NCI-H1105 (cell line): Measurements from ENCODE around the gene PAPPA.

Source experiments
- DNase-seq: peaks from one replicate; lab custom pipeline; 2025; lab: John Stamatoyannopoulos, UW

Gene PAPPA, protein sequence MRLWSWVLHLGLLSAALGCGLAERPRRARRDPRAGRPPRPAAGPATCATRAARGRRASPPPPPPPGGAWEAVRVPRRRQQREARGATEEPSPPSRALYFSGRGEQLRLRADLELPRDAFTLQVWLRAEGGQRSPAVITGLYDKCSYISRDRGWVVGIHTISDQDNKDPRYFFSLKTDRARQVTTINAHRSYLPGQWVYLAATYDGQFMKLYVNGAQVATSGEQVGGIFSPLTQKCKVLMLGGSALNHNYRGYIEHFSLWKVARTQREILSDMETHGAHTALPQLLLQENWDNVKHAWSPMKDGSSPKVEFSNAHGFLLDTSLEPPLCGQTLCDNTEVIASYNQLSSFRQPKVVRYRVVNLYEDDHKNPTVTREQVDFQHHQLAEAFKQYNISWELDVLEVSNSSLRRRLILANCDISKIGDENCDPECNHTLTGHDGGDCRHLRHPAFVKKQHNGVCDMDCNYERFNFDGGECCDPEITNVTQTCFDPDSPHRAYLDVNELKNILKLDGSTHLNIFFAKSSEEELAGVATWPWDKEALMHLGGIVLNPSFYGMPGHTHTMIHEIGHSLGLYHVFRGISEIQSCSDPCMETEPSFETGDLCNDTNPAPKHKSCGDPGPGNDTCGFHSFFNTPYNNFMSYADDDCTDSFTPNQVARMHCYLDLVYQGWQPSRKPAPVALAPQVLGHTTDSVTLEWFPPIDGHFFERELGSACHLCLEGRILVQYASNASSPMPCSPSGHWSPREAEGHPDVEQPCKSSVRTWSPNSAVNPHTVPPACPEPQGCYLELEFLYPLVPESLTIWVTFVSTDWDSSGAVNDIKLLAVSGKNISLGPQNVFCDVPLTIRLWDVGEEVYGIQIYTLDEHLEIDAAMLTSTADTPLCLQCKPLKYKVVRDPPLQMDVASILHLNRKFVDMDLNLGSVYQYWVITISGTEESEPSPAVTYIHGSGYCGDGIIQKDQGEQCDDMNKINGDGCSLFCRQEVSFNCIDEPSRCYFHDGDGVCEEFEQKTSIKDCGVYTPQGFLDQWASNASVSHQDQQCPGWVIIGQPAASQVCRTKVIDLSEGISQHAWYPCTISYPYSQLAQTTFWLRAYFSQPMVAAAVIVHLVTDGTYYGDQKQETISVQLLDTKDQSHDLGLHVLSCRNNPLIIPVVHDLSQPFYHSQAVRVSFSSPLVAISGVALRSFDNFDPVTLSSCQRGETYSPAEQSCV (N-terminal part only)

DNA sequence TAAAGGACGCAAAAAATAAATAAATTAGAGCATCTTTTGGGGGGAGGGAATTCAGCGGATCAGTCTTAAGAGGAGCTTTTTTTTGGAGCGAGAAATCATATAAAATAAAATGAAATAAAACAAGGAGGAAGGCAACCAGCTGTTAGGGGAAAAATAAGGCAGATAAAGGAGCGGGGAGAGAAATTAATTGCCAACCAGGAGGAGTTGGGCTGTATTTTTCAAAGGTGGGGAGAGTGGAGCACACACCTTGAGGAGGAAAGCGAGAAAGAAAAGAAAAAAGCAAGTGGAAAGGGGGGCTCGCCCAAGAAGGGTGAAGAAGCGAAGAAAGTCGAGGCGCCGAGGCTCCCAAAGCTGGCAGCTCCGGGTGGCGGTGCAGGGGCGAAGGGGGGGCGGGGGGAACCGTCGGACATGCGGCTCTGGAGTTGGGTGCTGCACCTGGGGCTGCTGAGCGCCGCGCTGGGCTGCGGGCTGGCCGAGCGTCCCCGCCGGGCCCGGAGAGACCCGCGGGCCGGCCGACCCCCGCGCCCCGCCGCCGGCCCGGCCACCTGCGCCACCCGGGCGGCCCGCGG, at the start of gene PAPPA:
TSS of gene PAPPA (plus strand) at position 27 of the 569 bp plus-strand sequence. CDS start at position 409, 382 bp downstream.
- DNase-seq, result no peak

DNA sequence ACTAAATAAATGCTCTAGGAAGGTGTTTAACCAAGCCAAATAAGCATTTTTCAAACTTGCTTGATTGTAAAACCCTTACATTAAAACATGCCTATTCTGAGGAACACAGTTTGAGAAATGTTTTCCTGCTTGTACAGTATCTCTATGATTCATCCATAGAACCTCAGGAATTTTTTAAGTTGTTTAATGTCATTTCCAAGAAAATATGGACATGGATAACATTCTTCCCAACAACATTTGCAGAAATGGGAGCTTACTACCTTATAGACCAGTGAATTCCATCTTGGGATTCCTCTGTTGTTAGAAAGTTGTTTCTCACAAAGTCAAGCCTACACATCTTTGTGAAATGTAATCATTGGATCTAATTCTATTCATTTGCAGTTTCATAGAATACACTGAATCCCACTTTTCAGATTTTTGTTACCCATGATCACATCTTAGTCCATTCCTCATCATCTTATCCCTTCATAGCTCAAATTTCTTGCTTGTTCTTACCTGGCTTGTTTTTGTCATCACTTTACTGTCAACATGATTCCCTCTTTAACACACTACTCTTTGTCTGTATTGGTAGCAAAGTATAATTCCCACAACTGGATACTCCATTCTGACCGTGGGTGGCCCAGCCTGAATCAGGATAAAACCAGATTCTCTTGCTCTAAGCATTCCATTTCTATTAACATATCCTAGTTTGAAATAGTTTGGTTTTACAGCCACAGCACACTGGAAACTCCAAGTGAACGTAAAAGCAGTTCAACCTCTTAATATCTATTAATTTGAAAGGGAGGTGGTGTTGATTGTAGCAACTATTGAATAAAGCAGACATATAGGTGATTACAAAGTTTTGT, 49.4 kb upstream of the PAPPA start:
- DNase-seq, result no peak

DNA sequence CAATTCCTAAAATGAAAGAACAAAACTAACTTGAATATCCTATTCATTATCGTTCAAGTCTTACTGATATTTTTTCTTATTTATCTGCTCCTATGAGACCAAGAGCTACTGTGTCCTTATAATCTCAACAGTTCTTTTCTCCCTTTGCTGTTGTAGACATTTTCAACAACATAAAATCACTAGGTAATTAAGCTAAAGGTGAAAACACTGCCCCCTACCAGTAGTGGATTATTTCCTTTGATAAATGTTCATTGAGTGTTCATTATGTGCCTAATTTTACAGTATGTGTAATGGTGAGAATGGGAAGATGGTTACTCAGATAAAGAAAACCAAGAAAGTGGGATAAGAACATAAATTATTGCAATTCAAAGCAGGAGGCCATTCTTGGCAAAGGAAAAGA, 41.4 kb upstream of the PAPPA start:
- no peak for DNase-seq

DNA sequence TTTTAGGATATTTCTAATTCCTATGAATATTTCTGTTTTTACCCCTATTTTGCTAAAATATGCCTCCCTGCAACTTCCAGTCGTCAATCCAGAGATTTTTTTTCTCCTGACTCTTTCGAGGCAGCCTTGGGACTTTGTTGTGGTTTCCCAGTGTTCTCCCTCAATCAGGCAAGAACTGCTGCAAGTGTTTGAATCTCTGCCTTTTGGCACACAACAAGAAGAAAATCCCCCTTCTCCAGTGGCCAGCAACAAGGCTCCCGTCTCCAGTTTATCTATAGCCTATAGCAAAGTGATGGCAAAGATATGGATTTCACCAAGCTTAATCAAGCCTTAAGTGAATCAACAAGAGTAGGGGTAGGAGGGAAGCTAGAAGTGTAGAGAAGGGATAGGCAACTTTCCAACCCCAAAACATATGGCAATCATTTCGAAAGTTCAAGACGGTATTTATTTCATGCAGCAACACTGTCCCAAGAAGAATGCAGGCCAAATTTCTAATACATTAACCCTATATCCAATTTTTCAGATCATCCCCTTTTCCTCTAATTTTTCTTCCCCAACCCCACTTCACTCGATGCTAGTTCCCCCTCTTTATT, 37.7 kb upstream of the PAPPA start:
- DNase-seq, result no peak

DNA sequence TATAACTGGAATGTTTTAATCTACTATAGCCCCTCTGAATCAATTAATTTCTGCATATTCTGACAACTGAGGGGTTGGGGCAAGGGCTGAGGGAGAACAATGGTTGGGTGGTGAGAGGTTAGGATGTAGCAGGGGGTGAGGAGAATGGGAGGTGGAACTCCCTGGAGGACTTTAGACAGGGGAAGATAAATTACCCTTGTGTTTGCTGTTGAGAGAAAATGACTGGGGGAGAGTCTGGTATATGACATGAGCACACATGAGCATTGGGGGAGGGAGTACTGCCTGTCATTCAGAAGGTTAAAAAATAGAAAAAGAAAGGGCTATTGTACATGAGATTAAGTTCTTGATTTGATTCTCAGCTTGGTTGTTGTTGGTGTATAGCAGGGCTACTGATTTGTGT, 37.2 kb upstream of the PAPPA start:
- DNase-seq, result no peak

DNA sequence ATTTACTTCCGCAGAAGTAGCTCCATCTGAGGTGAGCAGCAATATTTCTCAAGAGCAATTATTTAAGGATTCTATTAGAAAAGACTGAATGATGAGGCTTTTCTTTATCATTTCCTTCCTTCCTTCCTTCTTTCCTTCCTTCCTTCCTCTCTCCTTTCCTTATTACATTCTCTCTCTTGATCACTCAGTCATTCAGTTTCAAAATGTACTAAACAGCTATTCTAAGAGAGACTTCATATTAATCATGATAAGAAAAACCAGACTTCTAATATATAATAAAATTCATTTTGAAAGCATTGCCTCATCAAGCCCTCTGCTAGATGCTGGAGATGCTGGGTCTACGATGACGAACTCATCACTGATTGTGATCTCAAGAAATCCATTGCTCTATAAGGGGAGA, 30.4 kb upstream of the PAPPA start:
- DNase-seq, result no peak

DNA sequence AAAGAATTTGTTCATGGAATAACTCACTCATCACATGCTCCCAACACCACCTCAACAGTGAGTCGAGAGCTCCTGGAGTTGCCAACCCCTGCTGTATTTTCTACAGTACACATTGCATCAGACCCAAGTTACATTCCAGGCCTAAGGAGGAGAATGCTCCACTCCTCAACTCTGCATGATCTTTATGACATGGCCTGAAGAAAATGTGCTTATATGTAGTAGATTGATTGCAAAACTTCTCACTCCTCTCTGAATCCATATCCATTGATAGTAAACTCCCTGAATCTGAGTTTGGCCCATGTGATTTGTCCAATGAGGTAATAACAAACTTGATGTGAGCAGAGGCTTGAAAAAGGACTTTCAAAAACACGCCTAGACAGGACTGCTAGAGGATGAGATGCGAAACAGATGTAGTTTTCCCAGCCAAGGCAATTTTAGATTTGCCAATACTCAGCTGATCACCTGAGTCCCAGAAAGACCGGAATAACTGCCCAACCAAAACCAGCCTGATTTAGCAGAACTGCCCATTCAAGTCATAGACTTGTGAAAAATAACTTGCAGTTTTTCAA, 29.0 kb upstream of the PAPPA start:
- no peak for DNase-seq

DNA sequence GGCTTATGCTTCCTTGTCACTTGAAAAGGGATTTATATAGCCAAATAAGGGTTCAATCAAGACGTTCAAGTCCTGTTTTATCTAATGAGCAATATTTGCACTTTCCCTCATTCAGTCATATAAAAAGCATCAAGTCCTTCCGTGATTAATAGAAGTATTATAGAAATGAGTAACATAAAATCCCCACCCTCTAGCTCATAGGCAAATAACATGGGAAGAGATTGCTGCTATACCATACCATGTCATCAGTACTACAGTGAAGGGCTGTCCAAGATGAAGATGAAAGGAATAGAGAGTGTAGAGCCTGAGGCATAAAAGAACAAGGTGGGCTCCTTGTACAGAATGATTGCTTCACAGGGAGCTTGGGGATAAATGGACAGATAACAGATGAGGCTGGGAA, 20.4 kb upstream of the PAPPA start:
- no peak for DNase-seq

DNA sequence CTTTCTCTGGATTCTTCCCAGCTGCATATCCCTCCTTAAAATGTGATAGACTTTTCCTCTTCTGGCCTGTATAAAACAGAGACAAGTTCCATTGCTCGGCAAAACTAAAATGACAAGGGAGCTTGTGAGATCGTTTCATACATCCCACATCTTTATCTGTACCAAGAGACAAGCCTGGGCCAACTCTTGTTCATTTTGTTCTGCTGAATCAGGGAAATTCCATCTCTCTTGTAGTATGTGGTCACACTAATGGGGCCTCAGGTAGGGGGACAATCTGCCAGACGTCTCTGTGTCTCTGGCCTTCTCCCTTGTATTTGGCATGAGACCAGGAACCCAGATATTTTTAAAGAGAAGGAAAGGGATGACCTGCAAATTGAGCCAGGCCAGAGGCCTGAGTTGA, 18.6 kb upstream of the PAPPA start:
- no peak for DNase-seq

DNA sequence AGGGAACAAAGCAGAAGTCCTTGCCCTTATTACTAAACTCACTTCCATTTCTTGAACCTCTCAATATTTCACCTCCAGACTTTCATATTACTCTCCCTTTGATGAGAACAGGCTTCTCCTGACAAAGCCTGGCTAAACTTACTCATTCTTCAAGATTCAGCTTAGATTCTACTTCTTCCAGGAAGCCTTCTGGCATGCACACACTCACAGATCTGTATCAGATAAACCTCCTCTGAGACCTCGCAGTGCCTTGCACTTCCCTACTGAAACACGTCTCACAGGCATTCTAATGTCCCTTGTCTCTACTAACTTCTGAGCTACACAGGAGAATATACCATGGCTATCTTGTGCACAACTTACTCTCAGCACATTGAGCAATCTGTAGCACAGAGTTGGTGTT, 16.6 kb upstream of the PAPPA start:
- DNase-seq, result no peak

DNA sequence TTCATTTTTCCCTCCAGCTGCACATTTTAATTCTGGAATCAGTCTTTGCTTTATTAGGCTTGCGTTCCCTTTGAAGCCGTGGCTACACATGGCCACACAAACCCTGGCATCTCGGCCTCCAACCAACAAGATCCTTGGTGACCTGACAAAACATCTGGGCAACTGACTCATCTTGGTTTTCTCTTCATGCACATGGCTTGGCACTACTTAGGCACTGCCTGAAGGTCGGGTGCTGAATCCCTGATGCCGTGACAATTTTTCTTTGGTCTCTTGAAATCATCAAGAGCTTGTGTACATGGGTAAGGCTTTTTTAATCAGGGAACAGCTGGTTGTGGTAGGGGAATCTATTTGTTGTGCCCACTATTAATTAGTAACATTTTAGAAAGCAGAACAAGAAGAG, 16.0 kb upstream of the PAPPA start:
- no peak for DNase-seq

DNA sequence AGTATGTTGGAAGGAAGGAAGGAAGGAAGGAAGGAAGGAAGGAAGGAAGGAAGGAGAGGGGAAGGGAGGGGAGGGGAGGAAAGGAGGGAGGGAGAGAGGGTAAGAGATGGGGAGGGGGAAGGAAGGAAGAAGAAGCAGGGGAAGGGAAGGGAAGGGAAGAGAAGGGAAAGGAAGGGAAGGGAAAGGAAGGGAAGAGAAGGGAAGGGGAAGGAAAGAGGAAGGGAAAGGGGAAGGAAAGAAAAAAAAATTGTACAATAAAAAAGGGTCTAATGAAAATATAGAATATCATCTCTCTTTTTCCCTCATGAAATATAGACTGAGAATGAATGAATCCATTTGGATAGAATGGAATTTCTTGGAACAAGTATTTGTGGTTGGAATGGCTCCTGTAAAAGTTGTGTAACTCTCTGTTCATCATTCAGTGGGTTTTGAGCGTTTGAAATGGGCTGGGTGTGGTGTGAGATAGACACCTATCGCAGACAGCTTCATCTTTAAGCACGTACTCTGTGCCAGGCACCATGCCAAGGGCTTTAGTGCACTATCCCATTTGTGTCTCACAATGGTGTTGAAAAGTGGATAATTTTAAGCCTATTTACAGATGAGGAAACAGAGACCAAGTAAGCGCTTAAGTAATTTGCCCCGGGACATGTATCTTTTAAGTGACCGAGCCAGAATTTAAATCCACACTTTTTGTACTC, 11.6 kb upstream of the PAPPA start:
- DNase-seq, result no peak

DNA sequence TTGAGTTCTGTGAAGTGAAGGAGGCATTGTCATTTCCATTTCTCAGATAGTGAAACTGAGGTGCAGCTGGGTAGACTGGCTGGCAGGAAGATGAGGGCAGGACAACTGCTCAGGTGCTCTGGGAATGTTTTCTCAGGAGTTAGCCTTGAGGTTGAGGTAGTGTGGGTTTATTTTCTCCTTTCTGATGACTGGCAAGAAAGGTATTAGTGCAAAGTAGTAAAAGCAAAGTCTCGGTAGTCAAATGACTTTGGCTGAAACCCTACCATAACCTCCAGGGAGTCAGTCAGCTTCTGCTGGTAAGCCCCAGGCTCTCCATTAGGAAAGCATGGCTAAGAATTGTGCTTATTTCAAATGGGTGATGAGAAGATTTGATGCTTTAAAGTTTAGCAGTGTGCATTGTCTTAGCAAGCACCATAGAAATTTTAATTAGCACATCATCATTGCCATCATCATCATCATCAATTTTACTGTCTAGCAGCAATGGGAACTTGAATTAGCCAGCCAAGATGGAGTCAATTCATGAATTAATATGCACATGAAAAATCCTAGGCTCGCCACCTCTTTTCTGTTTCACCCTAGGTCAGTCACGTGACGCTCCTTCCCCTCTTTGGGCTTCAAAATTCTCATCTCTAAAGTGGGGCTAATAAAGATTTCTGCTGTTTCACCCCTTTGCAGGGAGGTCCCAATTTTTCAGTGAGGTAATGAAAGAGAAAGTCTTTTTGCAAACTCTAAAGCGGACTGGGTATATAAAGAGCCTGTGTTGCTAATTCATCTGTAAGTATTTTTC, 10.7 kb upstream of the PAPPA start:
- no peak for DNase-seq

DNA sequence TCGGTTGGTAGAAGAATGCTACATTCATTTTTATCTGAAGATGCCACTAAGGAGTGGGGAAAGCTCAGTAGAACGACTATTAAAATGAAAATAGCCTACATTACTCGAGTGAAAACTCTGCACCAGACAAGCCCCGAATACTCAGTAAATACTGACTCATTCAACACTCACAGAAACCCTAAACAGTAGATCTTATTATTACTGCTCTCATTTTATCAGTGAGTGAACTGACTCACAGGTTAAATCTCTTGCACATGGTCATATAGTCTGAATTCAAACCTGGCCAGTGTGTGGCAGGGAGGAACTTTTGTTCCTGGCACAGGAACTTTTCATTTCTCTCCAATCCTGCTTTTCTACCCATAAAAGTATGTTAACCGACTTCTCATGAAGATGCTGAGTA, 9.6 kb upstream of the PAPPA start:
- DNase-seq, result no peak

DNA sequence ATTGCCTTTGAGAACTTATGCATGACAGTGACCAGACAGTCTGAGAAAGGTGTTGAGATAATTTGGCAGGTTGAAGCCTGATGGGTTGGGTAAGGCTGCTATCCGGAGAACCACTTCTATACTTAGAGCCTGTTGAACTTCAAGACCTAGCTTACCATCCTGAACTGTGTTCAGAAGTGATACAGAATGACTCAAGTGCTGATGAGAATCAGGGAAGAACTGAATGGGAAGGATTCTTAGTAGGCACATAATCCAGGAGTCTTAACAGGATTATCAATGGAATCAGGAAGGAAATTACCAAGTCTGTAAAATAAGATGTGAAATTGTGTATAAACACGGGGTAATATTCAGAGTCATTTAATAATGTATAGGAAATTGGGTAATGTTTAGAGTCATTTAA, 9.0 kb upstream of the PAPPA start:
- DNase-seq, result no peak

DNA sequence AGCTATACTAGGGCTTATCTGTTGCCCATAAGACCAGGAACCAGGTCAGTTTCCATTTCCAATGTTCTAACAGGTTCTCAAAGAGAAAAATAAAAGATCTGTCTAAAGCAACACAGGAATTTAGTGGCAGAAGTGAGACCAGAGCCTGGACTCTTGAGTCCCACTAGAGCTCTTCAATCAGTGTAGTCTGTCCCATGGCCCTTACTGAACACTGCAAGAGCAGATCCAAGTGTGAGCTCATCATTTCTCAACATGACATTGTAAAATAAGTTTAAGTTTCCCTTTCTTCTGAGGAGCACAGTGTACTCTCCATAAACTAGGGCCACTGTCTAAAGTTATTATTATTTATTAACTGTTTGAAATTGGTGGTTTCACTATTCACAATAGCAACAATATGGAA, 8.6 kb upstream of the PAPPA start:
- no peak for DNase-seq

DNA sequence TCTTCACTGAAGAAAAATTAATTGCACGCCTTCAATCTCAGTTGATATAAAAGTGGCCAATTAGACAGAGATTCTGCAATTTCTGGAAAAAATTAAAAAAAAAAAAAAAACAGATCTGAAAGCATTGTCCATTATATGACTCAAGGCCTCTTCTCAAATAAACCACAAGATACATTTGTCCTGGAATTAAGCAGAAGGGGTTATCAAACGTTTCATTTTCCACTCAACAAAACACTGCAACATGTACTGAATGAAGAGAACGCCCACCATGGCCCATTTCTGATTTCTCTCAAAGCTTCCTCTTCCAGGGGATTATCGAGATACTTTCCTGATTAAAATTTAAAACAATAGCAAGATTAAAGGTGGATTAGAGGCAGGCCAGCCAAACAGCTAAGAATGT, 5.8 kb upstream of the PAPPA start:
- no peak for DNase-seq

DNA sequence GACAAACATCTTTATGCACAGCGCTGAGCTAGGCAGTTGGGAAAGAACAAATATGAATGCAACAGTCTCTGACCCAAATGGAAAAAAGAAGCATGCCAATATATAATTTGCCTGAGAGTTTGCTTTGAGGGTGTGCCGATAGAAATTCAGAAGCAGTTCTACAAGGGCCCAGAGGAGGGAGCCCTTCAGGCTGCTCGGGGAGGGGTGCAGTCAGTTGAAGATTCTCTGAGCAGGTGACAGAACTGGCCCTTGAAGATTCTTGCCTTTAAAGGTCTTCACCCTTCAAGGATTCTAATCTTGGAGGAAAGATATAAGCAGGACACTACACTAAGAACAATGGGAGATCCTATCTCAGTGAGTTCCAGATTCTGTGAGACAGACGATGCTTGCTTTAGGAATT, 3.7 kb upstream of the PAPPA start:
- no peak for DNase-seq

DNA sequence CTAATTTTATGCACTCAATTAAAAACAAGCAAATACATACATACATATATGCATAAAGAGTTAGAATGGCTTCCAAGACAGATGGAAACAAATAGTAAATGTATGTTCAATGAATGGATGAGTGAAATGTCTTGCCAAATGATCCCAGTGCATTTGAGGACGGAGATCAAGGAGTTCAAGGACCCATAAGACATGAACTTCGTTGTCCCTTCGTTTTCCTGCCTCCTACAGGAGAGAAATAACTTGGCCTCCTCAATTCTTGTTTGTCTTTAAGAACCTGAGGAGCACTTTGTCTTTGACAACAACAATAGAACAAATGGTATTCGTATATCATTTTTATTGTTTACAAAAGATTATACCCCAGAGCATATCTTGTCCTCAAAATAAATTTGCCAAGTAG, 2.4 kb upstream of the PAPPA start:
- DNase-seq, result no peak
